Gastroesophageal sphincter (tissue), 4 donors: Measurements from ENCODE around the gene KANSL1L. TPM values are rescaled to one million over a fixed set of nuclear protein-coding genes. Genes with fewer than 3 reads are reported as not detected.

Experiments used
- ATAC-seq: fragments of 150-250 bp; one replicate; pipeline ENCODE4 v1.9.1; 2016; ENCODE audit warnings: mild to moderate bottlenecking, moderate library complexity
- H3K27ac ChIP-seq, 4 donors: fragments of 200-600 bp; sonication (generic) in 3 of 4; 1 replicate in 3 of 4; 2 replicates in 1 of 4; pipeline ENCODE4 v1.5.1; 2016 to 2019
- H3K27me3 ChIP-seq: fragments of 200-600 bp; sonication (generic); one replicate; pipeline ENCODE4 v1.5.1; 2019
- H3K36me3 ChIP-seq, 2 donors: fragments of 200-600 bp; sonication (generic); one replicate each; pipeline ENCODE4 v1.5.1; 2019; ENCODE audit warnings: control low read depth in 1 of 2
- H3K4me1 ChIP-seq, 3 donors: fragments of 200-600 bp; sonication (generic); 1 replicate in 2 of 3; 2 replicates in 1 of 3; pipeline ENCODE4 v1.5.1; 2016 to 2019; ENCODE audit warnings: control low read depth in 2 of 3
- H3K4me3 ChIP-seq, 2 donors: fragments of 200-600 bp; sonication (generic); one replicate each; pipeline ENCODE4 v1.5.1; 2019; ENCODE audit warnings: mild to moderate bottlenecking in 1 of 2, moderate library complexity in 1 of 2
- H3K9me3 ChIP-seq, 3 donors: fragments of 200-600 bp; sonication (generic); one replicate each; pipeline ENCODE4 v1.5.1; 2017 to 2019; ENCODE audit warnings: control low read depth in 2 of 3
- EP300 ChIP-seq: sonication (generic); formaldehyde crosslinking; IDR thresholded peaks from one replicate; pipeline ENCODE4 v1.6.1; 2017; ENCODE audit warnings: antibody characterized with exemption, mild to moderate bottlenecking
- POLR2A ChIP-seq, 2 donors: fragments of 450-650 bp; IDR thresholded peaks; one replicate each; pipeline ENCODE4 v1.6.1; 2017; ENCODE audit warnings: antibody characterized with exemption in 2 of 2, mild to moderate bottlenecking in 2 of 2, moderate library complexity in 1 of 2
- POLR2AphosphoS5 ChIP-seq: sonication (generic); formaldehyde crosslinking; IDR thresholded peaks from one replicate; pipeline ENCODE4 v1.6.1; 2017; ENCODE audit warnings: antibody characterized with exemption
- WGBS, 2 donors: methylation state at CpG; one replicate each; pipeline ENCODE4 v1.1.5; 2018; ENCODE audit warnings: low coverage in 1 of 2; 5-methylcytosine and 5-hydroxymethylcytosine counted together
- total RNA-seq, 4 donors: library from RNA; depleted of rRNA; stranded (reverse); fragments of >200 nt; gene quantifications; one replicate each; pipeline ENCODE4 v1.1.0, GENCODE V29; 2016
- TF ChIP-seq, protein P1 (sequence below), 4 experiments: fragments of 200-600 bp in 2 of 4; fragments of 450-650 bp in 2 of 4; sonication (generic) in 1 of 4; IDR thresholded peaks; one replicate each; pipeline ENCODE4 v1.5.1; 2017 to 2019; ENCODE audit warnings: antibody characterized with exemption in 4 of 4, mild to moderate bottlenecking in 2 of 4, moderate library complexity in 2 of 4

The KANSL1L gene
- total RNA-seq, 4 donors from 2014 or later = 24.2 to 54.6 (median 37.9) TPM

DNA sequence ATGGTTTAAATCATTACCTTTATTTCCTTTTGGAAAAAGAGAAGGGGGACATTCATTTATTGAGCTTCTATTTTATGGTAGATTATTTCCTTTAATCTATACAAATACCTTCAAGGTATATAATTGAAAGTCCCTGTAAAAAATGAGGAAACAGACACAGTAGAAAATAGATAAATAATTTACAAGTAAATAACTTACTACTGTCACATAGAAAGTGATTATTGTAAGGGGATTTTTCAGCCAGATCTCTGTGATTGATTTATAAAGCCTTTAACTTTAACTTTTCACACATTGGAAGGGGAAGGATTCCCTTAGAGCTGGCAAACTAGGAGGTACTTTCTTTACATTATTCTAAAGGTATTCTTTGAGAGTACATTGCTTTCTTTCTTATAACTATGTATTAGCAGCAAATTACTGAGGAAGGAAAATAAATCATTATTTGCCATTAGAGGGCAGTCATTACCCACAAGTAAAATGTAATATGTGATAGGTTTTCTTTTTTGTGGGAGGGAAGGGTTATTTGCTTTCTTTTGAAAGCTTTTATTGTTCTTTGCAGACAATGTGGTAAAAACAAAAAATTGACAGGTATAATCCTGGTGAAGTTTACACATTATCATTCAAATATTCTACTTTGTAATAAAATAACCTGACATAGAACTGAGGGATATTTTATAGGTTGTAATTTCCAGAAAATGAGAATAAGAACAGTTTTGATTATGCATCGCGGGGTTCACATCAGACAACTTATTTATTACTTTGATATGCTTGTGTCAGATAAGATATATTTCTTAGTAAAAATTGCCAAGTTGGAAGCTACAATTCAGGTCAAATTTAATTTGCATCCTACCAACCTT lies 193.6 kb downstream of the KANSL1L start:
- H3K27me3 ChIP-seq = peaks cover 5% of the 10 kb centered on the region
- WGBS, 2 donors = 85 to 91% methylated on average over 2 of the region's 2 CpGs
- H3K27ac ChIP-seq = no peak overlapping the region
- H3K4me1 ChIP-seq = no peaks in the 10 kb centered on the region
- H3K4me3 ChIP-seq = no peak overlapping the region
- H3K36me3 ChIP-seq = no peaks in the 10 kb centered on the region
- no peak for ATAC-seq
- no peaks in the 10 kb centered on the region for H3K9me3 ChIP-seq
- TF ChIP-seq POLR2A (IDR thresholded peaks at IDR 0.05) (no peak), POLR2AphosphoS5 (no peak), EP300 (no peak)
- TF ChIP-seq, protein P1, sequence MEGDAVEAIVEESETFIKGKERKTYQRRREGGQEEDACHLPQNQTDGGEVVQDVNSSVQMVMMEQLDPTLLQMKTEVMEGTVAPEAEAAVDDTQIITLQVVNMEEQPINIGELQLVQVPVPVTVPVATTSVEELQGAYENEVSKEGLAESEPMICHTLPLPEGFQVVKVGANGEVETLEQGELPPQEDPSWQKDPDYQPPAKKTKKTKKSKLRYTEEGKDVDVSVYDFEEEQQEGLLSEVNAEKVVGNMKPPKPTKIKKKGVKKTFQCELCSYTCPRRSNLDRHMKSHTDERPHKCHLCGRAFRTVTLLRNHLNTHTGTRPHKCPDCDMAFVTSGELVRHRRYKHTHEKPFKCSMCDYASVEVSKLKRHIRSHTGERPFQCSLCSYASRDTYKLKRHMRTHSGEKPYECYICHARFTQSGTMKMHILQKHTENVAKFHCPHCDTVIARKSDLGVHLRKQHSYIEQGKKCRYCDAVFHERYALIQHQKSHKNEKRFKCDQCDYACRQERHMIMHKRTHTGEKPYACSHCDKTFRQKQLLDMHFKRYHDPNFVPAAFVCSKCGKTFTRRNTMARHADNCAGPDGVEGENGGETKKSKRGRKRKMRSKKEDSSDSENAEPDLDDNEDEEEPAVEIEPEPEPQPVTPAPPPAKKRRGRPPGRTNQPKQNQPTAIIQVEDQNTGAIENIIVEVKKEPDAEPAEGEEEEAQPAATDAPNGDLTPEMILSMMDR (IDR thresholded peaks at IDR 0.05) = peak; percentile 53 to 68 (median 56)

DNA sequence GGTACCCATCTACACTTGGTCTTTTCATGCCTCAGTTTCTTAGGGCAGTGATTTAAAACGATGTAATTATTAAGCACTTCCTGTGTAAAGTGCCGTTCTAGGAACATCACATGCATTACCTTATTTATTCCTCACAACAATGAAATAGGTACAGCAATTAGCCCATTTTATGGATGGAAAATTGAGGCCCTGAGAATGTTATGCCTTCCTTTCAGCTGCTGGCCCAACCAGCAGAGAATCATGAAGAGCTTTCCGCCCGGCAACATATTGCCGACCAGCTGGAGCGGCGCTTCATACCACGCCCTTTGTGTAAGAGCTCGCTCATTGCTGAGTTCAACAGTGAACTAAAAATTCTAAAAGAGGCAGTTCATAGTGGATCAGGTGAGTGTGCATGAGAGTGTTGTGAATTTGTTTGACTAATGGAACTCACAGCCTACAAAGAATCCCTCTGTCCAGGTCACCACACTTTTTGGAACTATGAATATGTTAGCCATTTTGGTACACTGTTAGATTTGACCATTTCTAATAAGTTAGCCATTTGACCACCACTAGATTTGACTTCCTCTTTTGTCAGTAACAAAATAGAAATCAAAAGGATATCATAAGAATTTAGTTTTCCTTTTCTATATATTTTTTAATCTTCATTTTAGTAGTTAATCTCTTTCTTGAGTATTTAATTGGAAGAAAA lies 194.4 kb downstream of the KANSL1L start:
- TF ChIP-seq POLR2AphosphoS5 (no peak), EP300 (no peak), POLR2A (IDR thresholded peaks at IDR 0.05) (no peak)
- TF ChIP-seq, protein P1 (IDR thresholded peaks at IDR 0.05) = no peak
- H3K4me1 ChIP-seq = no peaks in the 10 kb centered on the region
- no peak overlapping the region for H3K4me3 ChIP-seq
- H3K9me3 ChIP-seq = no peaks in the 10 kb centered on the region
- no peaks in the 10 kb centered on the region for H3K36me3 ChIP-seq
- H3K27me3 ChIP-seq = peaks cover 5% of the 10 kb centered on the region
- ATAC-seq = no peak
- H3K27ac ChIP-seq = no peak overlapping the region
- 42 to 84% methylated on average over 2 to 9 of the region's 9 CpGs for WGBS, 2 donors

DNA sequence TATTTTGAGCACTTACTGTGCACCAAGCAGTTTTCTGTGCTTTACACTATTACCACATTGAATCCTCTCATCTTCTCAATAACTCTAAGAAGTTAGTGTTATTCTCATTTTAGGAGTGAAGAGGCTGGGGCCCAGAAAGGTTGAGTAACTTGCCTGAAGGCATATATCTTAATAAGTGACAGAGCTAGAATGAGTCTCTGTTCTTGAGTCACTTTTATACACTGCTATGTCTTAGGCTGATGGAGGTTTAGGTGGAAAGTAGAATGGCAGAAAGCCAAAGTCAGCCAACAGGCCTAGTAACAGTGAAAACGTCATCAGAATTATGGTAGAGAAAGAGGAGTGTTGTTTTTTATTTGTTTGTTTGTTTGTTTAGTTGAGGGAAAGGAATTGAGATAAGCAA lies 196.6 kb downstream of the KANSL1L start:
- H3K4me1 ChIP-seq = no peaks in the 10 kb centered on the region
- no peaks in the 10 kb centered on the region for H3K9me3 ChIP-seq
- WGBS, 2 donors = 31 to 45% methylated on average over 1 of the region's 1 CpG

DNA sequence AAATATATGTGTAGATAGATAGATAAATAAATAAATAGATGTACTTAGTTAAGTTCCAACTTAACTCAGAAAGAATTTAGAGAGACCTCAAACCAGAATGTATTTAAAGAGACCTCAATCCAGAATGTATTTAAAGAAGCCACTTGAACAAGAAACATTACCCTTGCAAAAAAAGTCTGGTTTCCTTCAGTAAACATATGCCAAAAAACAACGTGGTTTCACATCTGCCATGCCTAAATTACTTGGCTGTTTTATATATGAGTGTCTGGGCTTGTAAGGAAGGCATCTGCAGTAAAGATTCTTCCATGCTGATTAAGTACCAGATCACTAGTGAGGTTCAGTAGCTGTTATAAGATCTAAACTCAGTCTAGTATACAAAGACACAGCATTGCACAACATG lies 197.9 kb downstream of the KANSL1L start:
- ATAC-seq = no peak
- H3K4me1 ChIP-seq = no peaks in the 10 kb centered on the region
- no peak overlapping the region for H3K4me3 ChIP-seq
- H3K27me3 ChIP-seq = peaks cover 5% of the 10 kb centered on the region
- TF ChIP-seq POLR2A (IDR thresholded peaks at IDR 0.05) = no peak
- TF ChIP-seq, protein P1 (IDR thresholded peaks at IDR 0.05) = no peak
- no peak for TF ChIP-seq POLR2AphosphoS5
- no peak for TF ChIP-seq EP300
- no peak overlapping the region for H3K27ac ChIP-seq
- WGBS, 2 donors = 0 to 14% methylated on average over 1 of the region's 1 CpG
- H3K9me3 ChIP-seq = no peaks in the 10 kb centered on the region
- H3K36me3 ChIP-seq = no peaks in the 10 kb centered on the region

More for the DNA sequence above, 196.6 kb downstream of the KANSL1L start:
- Histone ChIP-seq H3K27ac (no peak overlapping the region), H3K27me3 (peaks cover 5% of the 10 kb centered on the region), H3K36me3 (no peaks in the 10 kb centered on the region), H3K4me3 (no peak overlapping the region)
- TF ChIP-seq POLR2A (IDR thresholded peaks at IDR 0.05) (no peak), EP300 (no peak), POLR2AphosphoS5 (no peak)
- TF ChIP-seq, protein P1 (IDR thresholded peaks at IDR 0.05) = no peak
- no peak for ATAC-seq

Other genes starting within 250 kb of the KANSL1L start
- gene RPE, start 168.8 kb downstream of the KANSL1L start, total RNA-seq = 10 to 100 TPM; 49.0 to 63.6 (median 49.7) TPM
- 1 to 10 TPM in 3 of 4 donors, under 1 TPM in 1; 0.58 to 5.9 (median 2.5) TPM for gene ACADL, start 54.0 kb upstream of the KANSL1L start, total RNA-seq
- gene MYL1, start 143.8 kb upstream of the KANSL1L start, total RNA-seq = not detected